NCI-H2107 treated with DMSO at 0.1 percent for 48 hours (cell line): ENCODE data around the gene AFG1L.
"Not testable (repeated sequence)": the region's sequence is repeated elsewhere in the genome, so short reads cannot be mapped to it uniquely, and the experiment has no call there.

Experiments
- DNase-seq: peaks from one replicate; lab custom pipeline; 2025; ENCODE audit not compliant: unreplicated experiment; lab: John Stamatoyannopoulos, UW

The AFG1L gene

DNA sequence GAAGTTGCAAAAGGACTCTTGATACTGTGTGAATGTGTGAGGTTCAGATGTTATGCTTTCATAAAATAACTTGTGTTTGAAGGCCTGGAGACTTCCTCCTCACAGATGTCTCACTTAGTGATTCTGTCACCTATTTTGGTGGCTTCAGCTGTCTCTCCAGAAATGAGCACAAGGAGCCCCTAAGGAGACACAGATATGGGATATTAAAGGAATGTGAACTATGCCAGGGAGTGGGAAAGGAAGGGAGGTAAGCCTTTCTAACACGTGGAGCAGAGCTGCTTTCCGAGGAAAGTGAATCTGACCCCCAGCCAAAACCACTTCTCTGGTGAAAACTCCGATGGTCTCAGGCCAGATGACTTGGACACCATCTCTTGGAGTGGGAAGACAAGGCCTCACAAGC lies 255.4 kb downstream of the AFG1L start:
- DNase-seq: no peak

DNA sequence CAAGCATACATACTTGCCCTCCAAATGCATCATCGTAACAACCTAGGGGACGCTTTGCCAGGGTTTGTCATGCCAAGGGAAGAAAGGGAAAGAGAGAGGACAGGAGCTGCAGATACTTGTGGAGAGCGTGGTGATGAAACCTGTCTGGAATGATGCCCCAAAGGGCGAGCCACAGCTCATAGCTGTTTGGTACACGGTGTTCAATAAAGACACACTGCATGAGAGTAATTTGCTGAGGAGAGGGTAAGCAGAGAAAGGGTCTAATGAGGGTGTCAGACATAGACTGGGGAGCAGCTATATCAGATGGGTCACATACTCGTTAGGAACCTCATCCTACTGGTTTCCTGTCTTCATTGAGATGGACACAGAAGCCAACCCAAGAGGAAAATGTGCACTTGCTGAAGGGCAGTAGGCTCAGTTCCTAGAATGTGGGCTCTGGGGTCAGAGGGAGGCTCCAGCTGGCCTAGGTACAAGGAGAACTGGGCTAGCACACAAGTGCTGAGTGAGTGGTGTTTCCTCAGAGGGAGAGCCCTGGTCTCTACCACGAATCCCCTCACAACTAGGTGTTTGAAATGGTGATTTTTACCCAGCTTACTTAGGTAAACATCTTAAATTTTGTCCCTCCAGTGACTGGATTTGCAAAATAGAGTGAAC lies 260.7 kb downstream of the AFG1L start:
- no peak for DNase-seq

DNA sequence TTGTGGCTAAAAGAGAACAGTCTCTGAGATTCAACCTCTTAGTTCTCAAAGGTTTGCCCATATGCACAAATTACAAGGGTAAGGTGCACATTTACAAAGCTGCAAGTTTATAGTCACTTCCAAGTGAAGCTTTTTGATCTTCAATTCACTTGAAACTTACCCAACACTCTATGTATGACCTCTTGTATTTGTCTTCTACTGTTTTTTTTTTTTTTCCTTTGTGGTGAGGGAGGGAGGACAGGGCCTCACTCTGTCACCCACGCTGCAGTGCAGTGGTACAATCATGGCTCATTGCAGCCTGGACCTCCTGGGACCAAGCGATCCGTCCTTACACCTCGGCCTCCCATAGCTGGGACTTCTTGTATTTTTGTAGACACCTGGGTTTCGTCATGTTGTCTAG lies 261.4 kb downstream of the AFG1L start:
- no peak for DNase-seq

DNA sequence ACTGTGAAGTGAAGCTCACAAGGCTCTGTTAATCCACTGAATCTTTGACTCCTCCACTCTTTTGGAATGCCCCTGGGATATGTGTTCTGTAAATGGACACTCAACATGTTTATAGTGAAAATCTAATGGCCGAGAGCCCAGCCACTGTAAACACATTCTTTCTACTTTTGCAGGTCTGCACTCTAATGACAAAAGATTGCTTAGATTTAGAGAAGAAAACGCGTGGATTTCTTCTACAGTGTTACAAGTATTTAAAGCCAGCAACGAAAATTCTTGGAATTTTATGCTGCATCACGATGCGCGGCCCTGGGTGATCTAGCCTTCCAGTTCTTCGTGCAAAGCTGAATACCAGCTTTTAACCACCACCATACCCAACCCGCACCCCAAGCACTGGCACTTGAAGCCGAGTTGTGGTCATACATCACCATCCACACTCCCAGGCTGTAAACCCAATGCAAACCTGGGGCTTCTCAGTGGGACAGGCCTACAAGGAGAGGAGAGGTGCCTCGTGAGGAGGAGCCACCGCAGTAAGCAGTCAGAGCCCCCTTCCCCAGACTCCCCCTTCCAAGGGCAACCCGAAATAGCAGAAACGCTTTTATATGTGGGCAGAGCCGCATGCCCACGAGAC lies 262.1 kb downstream of the AFG1L start:
- DNase-seq: no peak

DNA sequence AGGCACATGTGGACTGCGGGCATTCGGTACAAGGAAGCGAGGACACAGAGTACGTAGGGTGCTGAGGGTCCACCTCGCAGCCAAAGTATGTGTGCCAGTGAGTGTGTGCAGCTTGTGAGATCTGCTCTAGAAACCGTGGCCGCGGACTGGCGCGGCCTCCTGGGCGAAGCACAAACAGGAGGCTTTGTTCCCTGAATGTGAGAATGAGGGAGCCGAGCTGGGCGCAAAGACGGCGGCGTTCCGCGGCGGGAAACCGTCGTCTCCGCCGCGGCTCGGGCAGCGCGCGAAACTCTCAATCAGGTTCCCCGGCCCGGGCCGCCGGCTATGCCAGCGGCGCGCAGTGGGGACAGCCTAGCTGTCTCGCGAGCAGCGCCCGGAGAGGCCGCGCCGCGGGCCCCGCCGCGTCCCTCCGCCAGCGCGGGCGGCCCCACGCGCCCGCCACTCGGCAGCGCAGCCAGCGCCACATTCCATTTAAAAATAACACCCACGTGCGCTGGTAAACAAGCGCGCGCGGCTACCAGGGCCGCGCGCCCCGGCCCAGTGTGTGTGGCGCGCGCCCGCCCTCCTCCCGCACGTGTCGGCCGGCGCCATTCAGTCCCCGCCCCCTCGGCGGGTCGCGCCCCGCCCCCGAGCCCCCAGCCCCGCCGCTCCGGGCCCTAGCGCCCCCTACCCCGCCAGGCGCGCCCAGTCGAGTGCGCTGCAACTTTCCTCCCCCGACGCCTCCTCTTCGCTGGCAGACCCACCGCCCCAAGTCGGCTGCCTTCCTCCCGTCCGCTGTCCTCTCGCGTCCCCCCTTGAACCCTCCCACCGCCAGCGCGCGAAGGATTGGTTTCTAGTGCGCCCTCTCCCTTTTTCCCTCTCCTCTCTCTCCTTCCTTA lies 262.9 kb downstream of the AFG1L start:
- no peak for DNase-seq

DNA sequence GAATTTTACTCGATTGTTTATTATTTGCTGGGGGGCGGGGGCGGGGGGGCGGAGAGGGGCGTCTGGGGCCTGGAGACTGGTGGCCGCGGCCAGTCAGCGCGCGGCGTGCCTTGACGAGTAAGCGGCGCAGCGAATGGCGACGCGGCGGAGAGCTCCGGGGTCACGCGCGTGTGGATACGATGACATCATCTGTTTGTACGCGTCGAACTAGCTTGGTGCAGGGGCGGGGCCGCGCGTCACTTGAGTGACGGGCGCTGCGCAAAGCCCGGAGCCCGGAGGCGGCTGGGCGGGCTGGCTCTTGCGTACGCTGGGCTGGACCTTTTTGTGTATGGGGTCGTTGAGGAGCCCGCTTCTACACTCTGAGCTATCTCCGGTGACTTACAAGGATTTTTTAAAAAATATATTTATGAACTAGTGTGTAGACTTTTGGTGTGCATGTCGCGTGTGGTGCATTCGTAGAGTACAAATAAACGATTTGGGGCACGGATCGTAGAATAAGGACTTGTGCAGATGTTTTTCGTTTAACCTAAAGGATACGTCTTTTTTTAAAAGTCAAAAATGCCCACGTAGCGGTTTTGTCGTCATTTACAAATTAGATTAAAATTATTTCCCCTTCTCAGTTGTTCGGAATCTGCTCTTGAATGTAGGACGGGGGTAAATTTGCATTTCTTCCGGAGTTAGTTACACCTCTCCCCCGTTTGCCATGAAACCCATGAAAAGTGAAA lies 263.7 kb downstream of the AFG1L start:
- DNase-seq: peak; percentile 91

DNA sequence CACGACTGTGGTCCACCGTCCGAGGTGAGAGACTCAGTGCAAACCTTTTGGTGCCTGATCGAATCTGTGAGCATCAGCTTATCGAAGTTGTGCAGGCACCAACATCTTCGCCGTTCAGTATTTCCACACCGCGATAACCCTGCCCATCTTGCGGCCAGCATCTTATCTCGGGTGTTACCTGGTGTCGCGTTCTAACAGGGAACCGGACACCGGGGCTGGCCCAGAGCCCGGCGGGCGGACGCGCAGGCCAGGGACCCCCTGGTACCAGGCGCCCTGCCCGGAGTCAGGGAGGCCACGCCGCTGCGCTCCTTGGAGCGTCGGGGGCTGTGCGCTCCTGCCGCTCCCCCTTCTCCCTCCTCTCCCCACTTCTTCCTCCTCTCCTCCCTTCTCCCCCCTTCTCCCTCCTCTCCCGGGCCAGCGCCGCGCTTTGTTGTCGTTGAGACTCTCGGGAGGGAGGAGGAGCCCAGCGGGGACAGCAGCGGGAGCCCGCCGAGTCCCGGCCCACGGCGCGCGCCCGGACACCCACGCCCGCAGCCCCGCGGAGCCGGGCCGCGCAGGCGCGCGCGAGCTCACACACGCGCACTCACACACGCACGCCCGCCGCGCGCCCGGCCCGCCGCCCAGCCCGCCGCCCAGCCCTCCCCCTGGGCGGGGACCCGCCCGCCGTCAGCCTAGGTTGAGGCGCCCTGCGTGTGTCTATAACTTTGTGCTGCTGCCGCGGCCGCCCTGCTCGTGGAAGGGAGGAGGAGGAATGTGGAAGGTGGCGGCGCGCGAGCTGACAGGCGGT lies 264.4 kb downstream of the AFG1L start:
- DNase-seq: peak; percentile 59

DNA sequence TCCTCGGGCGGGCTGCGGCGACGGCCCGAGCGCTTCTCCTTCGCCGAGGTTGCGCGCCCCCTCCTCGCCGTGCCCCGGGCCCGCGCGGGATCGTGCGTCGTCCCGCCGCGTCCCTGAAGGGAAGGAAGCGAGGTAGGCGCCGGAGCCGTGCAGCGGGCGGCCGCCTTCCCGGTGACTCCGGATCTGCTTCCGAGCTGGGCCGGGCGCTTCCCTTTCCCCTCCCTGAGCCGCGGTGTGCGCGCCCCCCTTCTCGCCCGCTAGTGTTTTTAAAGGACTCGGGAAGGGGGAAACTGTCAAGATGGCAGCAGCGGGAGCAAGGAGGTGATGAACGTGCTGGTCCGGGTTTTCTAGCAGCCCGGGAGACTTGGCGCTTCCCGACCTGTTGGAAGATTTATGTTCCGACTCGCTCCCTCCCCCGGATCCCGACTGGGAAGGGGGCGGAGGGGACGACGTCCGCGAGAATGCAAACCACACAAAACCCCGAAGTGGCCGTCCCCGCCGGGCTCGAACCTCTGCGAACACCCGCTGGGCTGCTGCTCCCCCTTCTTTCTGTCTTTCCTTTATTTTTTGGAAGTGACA lies 265.1 kb downstream of the AFG1L start:
- peak; percentile 41 for DNase-seq

DNA sequence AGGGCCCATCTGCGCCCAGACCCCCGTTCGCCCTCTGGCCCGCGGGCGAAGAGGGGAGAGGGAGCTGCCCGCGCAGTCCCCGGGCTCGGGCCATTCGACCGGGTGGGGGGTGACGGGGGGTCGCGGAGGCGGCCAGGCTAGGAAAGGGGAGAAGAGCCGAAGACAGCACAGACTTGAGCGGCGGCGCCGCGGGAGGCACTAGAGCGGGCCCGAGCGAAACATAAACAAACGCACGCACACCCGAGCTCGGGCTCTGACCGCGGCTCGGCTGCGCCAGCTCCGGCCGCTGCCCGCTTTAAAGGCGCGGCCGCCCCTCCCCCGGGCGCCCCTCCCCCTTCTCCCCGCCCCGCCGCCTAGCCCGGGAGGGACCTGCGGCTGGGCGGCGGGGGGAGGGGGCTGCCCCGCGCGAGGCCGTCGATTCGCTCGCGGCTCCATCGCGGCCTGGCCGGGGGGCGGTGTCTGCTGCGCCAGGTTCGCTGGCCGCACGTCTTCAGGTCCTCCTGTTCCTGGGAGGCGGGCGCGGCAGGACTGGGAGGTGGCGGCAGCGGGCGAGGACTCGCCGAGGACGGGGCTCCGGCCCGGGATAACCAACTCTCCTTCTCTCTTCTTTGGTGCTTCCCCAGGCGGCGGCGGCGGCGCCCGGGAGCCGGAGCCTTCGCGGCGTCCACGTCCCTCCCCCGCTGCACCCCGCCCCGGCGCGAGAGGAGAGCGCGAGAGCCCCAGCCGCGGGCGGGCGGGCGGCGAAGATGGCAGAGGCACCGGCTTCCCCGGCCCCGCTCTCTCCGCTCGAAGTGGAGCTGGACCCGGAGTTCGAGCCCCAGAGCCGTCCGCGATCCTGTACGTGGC lies 265.8 kb downstream of the AFG1L start, which contains the start of gene FOXO3:
FOXO3 (plus strand) TSS at position 455 of the 846 bp plus-strand sequence; CDS start at position 747, 292 bp downstream.
- DNase-seq: peak; percentile 30

DNA sequence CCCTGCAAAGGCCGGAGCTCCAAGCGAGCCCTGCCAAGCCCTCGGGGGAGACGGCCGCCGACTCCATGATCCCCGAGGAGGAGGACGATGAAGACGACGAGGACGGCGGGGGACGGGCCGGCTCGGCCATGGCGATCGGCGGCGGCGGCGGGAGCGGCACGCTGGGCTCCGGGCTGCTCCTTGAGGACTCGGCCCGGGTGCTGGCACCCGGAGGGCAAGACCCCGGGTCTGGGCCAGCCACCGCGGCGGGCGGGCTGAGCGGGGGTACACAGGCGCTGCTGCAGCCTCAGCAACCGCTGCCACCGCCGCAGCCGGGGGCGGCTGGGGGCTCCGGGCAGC lies 266.4 kb downstream of the AFG1L start:
- DNase-seq: not testable (repeated sequence)

DNA sequence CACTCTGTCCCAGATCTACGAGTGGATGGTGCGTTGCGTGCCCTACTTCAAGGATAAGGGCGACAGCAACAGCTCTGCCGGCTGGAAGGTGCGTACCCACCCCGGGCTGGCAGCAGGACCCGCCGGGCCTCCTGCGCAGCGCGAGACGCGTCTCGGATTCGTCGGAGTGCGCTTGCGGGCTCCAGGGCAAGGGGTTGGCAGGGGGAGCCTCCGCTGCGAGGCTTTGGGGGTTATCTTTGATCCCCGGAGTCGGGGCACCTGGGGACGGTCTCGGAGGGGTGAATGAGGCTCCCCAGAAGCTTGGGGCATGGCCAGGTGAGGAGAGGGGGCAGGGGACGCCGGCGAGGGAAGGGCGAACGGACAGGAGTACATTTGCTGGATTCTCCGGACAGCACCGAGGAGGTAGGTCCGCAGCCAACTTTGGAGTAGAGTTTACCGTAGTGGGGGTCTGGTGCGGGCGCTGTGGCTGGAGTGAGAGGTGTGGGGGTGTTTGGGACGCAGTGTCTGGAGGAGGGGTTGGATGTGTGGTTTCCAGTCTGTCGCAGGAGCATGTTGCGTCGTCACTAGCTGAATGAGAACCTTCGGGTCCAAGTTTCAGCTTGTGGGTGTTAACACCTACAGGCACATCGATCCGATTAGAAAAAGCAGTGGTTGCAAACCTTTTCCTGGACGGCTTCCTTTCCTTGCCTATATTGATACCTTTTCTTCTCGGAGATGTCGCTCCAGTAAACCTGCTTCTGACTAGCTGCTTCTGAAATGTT lies 267.1 kb downstream of the AFG1L start:
- no peak for DNase-seq

DNA sequence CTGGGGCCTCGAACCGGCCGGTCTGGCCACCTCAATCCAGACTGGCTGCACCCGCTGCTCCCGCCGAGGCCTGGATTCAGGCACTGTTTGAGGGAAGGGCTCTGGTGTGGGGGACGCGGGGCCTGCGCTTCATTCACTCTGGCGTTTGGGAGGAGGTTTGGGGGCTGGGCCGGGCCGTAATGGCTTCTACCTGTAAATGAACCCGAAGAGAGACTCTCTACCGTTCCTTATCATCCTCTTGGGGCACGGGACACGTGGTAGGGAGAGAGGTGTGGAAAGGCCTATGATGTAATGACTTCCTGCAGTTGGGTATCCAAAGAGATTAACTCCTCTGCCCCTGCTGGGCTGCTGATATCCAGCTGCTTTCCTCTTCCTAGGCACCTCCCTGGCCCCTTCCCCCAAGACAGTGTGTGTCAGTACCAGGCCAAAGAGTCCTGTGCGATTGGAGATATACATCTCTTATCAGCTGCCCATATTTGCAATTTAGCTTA lies 267.7 kb downstream of the AFG1L start:
- no peak for DNase-seq

DNA sequence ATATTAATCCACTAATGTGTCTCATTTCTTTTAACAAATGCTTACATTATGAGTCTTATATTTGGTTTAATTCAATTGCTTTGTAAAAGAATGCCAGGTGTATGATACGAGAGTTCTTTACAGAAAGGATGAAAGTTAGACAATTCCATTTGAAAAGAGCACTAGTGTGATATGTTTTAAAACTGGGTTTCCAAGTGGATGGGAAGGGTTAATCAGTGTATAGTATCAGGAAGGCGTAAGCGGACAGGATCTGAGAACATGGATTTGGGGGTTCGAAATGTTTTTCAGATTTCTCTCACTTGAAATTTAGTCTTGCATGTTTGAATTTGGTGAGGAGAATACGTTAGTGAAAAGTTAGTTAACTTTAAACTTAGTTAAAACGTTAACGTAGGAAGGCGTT lies 268.4 kb downstream of the AFG1L start:
- DNase-seq: no peak

DNA sequence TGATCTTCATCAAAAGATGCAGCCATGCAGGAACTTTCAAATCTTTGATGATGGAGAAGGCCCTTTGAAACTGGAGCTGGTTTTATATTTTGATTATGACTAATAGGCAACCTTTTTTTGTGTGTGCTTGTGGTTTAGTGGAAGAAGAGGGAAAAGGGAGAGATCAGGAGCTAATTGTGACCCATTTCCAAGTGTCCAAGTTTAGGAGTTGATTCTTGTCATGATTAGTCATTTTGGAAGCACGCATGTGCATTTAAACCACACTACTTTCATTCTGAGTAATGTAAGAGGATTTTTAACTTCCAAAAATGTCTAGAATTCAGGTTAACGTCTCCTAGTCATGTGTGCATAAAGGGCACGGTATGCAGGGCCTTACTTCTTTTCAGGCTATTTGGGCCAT lies 269.3 kb downstream of the AFG1L start:
- no peak for DNase-seq

DNA sequence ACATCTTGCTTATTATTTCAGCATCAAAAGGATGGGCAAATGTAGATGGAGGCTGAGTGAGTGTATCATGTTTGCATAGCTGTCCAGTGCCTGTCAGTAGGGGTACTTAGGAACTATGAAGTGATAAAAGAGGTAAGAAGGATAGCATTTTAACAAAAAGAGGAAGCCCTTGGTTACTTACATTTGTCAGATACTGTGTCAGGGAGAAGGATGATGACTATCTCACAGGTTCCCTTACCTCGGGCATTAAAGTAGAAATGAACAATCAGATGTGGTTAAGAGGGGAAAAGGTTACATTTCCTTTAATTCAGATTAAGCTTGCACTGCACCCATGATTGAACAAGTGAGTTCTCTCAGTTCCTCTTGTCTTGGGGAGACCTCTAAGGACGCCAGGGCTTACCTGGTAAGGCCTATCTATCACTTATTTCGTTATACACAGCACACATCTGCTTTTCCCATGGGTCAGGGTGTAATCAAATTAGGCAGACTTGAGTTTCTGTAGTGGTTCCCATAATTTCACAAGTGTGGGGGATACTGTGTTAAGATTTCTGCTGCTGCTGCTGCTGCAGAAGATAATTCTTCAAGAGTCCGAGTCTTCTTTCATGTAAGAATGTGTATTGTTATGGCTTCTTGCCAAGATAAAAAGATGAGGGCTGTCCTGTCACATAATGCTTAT lies 270.4 kb downstream of the AFG1L start:
- no peak for DNase-seq

DNA sequence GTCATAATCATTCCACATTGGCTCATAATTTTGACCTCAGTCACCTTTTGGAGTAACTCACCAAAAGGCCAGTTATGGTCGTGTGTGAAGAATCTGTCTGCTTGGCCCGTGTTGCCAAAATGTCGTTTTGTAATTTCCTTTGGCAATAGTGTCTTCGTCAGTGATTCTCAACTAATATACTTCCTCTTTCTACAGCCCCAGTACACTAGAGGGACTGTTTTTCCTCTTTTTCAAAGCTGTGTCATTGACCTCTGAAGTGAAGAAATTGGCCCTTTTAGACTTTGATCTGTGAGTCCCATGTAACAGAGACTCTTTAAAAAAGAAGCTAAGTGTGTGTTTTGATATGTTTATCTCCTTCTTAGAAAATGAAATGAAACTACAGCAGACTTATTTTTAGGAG lies 271.0 kb downstream of the AFG1L start:
- DNase-seq: no peak

DNA sequence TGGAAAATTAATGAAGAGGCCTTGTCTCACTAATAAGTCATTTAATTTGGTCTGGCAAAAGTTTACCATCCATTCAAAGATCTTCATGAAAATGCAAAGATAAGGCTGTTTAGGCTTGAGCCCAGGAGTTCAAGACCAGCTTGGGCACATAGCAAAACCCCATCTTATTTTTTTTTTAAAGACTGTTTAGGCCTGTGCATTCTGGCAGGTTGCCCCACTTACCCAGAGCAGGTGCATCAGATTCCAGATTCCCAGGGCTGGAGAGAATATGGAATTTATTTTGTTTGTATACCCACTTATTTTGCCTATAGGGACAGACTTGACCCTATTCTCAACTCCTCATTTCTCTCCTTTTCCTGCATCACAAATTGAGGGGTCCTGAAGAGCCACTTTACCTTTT lies 271.6 kb downstream of the AFG1L start:
- DNase-seq: no peak

DNA sequence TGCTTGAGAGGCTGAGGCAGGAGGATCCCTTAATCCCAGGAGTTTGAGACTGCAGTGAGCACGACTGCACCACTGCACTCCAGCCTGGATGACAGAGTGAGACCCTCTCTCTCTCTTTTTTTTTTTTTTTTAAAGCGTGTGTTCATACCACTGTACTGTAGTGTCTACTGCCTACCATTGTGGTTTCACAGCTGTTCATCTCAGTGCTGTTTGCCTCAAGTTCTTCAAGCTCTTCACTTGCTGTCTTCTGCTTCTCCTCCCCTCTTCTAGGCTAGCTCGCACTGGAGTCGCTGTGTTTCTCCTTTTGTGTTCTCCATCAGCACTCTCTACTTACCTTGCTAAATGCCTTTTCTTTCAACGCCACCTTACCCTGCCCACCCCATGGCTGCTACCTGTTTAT lies 273.2 kb downstream of the AFG1L start:
- DNase-seq: no peak
